Measurements from ENCODE around the gene CRYAB.
A peak's percentile ranks its signal among the peaks of the same experiment; 100 is the strongest.
"Not testable (repeated sequence)": the region's sequence is repeated elsewhere in the genome, so short reads cannot be mapped to it uniquely, and the experiment has no call there.

CRYAB gene

DNA sequence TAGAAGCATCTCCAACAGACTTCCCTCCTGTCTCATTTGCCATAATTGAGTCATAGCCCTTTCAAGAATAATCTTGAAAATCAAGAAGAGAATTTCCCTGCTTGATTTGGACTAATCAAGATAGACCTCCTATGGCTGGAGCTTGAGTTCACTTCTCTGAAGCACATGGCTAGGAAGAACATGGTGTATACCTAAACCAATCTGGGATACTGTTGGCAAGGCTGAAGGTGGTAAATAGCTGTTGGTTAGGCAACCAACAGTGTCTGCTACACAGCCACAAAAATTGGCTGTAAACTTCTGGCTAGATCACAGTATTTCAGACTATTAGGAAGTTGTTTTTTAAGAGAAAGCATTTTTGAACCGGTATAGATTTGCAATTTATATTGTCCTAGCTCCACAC lies 4.9 kb downstream of the CRYAB start:
- peaks cover 3% of the 10 kb centered on the region for H3K4me1 ChIP-seq (ENCODE audit: control insufficient read depth, insufficient read depth, low read length)
- H3K9ac ChIP-seq (ENCODE audit: low read depth, low read length): no peak overlapping the region
- H3K27ac ChIP-seq (ENCODE audit: low read depth, low read length): no peak overlapping the region
- no peaks in the 10 kb centered on the region for H3K9me3 ChIP-seq (ENCODE audit: control insufficient read depth, insufficient read depth, low read length)
- no peak overlapping the region for H3K4me3 ChIP-seq (ENCODE audit: low read depth, low read length)
- H3K36me3 ChIP-seq (ENCODE audit: control insufficient read depth, insufficient read depth, low read length): no peaks in the 10 kb centered on the region
- no peaks in the 10 kb centered on the region for H3K27me3 ChIP-seq (ENCODE audit: control insufficient read depth, insufficient read depth, low read length)

- H3K9me3 ChIP-seq (ENCODE audit: control insufficient read depth, insufficient read depth, low read length): no peaks in the 10 kb centered on the region
- H3K4me1 ChIP-seq (ENCODE audit: control insufficient read depth, insufficient read depth, low read length): no peaks in the 10 kb centered on the region
- no peak overlapping the region for H3K4me3 ChIP-seq (ENCODE audit: low read depth, low read length)
- H3K27ac ChIP-seq (ENCODE audit: low read depth, low read length): no peak overlapping the region
- no peaks in the 10 kb centered on the region for H3K27me3 ChIP-seq (ENCODE audit: control insufficient read depth, insufficient read depth, low read length)
- H3K36me3 ChIP-seq (ENCODE audit: control insufficient read depth, insufficient read depth, low read length): no peaks in the 10 kb centered on the region
- no peak overlapping the region for H3K9ac ChIP-seq (ENCODE audit: low read depth, low read length)
Measured at GRCh38 chr11:111905411-111905810, 6.2 kb downstream of the CRYAB start.

DNA sequence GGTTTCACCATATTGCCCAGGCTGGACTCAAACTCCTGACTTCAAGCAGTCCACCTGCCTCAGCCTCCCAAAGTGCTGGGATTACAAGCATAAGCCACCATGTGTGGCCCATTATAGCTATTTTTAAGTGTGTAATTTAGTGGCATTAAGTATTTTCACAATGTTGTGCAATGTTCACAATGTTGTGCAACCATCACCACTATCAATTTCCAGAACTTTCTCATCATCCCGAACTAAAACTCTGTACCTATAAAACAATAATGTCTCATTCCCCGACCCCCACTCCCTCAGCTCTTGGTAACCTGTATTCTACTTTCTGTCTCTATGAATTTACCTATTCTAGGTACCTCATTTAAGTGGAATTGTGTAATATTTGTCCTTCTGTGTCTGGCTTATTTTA lies 24.7 kb downstream of the CRYAB start:
- no peak overlapping the region for H3K27ac ChIP-seq (ENCODE audit: low read depth, low read length)
- no peaks in the 10 kb centered on the region for H3K27me3 ChIP-seq (ENCODE audit: control insufficient read depth, insufficient read depth, low read length)
- no peaks in the 10 kb centered on the region for H3K4me1 ChIP-seq (ENCODE audit: control insufficient read depth, insufficient read depth, low read length)
- H3K4me3 ChIP-seq (ENCODE audit: low read depth, low read length): no peak overlapping the region
- H3K9me3 ChIP-seq (ENCODE audit: control insufficient read depth, insufficient read depth, low read length): no peaks in the 10 kb centered on the region
- H3K9ac ChIP-seq (ENCODE audit: low read depth, low read length): no peak overlapping the region
- no peaks in the 10 kb centered on the region for H3K36me3 ChIP-seq (ENCODE audit: control insufficient read depth, insufficient read depth, low read length)

DNA sequence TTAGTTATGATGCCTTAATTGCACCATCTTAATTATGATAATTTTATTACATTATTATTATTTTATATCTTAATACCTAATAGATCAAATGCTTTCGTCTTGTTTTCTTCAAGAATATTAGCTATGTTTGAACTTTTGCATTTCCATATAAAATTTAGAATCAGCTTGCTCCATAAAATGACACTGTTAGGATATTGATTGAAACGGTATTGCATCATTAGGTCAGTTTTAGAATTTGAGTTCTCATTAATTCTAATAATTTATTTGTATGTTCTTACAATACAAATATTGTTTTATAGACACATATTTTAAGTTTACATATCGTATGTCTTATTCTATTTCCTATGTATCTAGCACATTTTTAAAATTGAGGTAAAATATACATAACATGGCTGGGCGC lies 25.5 kb downstream of the CRYAB start:
- no peaks in the 10 kb centered on the region for H3K9me3 ChIP-seq (ENCODE audit: control insufficient read depth, insufficient read depth, low read length)
- H3K4me3 ChIP-seq (ENCODE audit: low read depth, low read length): no peak overlapping the region
- no peak overlapping the region for H3K9ac ChIP-seq (ENCODE audit: low read depth, low read length)
- H3K27ac ChIP-seq (ENCODE audit: low read depth, low read length): no peak overlapping the region
- no peaks in the 10 kb centered on the region for H3K4me1 ChIP-seq (ENCODE audit: control insufficient read depth, insufficient read depth, low read length)
- no peaks in the 10 kb centered on the region for H3K27me3 ChIP-seq (ENCODE audit: control insufficient read depth, insufficient read depth, low read length)
- no peaks in the 10 kb centered on the region for H3K36me3 ChIP-seq (ENCODE audit: control insufficient read depth, insufficient read depth, low read length)

DNA sequence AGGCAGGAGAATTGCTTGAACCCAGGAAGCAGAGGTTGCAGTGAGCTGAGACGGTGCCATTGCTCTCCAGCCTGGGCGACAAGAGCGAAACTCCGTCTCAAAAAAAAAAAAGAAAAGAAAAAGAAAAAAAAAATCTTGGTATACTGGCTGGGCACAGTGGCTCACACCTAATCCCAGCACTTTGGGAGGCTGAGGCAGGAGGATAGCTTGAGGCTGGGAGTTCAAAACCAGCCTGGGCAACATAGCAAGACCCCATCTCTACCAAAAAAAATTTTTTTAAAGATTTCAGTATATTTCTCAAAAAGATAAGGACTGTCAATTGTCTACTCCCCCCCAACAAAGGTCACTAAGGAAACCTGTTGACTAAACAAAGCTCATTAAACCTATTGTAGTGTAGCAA lies 26.5 kb downstream of the CRYAB start:
- H3K9ac ChIP-seq (ENCODE audit: low read depth, low read length); H3K27me3 ChIP-seq (ENCODE audit: control insufficient read depth, insufficient read depth, low read length); H3K9me3 ChIP-seq (ENCODE audit: control insufficient read depth, insufficient read depth, low read length); H3K27ac ChIP-seq (ENCODE audit: low read depth, low read length); H3K4me1 ChIP-seq (ENCODE audit: control insufficient read depth, insufficient read depth, low read length); H3K4me3 ChIP-seq (ENCODE audit: low read depth, low read length); H3K36me3 ChIP-seq (ENCODE audit: control insufficient read depth, insufficient read depth, low read length): not testable (repeated sequence)

DNA sequence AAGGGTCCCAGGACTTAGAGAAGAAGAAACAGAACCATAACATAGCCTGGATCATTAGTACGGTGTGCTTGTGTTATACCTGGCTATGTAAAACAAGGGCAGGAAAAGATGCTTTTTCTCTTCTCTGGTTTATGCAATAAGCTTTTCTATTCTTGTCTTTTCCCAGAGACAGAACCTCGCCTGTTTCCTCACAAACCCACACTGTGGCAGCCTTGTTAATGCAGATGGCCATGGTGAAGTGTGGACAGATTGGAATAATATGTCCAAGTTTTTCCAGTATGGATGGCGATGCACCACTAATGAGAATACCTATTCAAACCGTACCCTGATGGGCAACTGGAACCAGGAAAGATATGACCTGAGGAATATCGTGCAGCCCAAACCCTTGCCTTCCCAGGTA lies 29.4 kb downstream of the CRYAB start:
- H3K4me3 ChIP-seq (ENCODE audit: low read depth, low read length): no peak overlapping the region
- 0 out of 2 replicates have a peak, but pooled peaks cover 7% of the 10 kb centered on the region for H3K4me1 ChIP-seq (ENCODE audit: control insufficient read depth, insufficient read depth, low read length)
- no peaks in the 10 kb centered on the region for H3K36me3 ChIP-seq (ENCODE audit: control insufficient read depth, insufficient read depth, low read length)
- no peaks in the 10 kb centered on the region for H3K9me3 ChIP-seq (ENCODE audit: control insufficient read depth, insufficient read depth, low read length)
- H3K9ac ChIP-seq (ENCODE audit: low read depth, low read length): no peak overlapping the region
- no peak overlapping the region for H3K27ac ChIP-seq (ENCODE audit: low read depth, low read length)
- H3K27me3 ChIP-seq (ENCODE audit: control insufficient read depth, insufficient read depth, low read length): no peaks in the 10 kb centered on the region

GRCh38 chr11:111879637-111879960 lies 32.0 kb downstream of the CRYAB start:
- Histone ChIP-seq H3K27me3 (ENCODE audit: control insufficient read depth, insufficient read depth, low read length) (no peaks in the 10 kb centered on the region), H3K9ac (ENCODE audit: low read depth, low read length) (peak overlapping the region; percentile 90), H3K9me3 (ENCODE audit: control insufficient read depth, insufficient read depth, low read length) (no peaks in the 10 kb centered on the region), H3K27ac (ENCODE audit: low read depth, low read length) (peak overlapping the region; percentile 96), H3K4me1 (ENCODE audit: control insufficient read depth, insufficient read depth, low read length) (0 out of 2 replicates have a peak, but pooled peaks cover 7% of the 10 kb centered on the region), H3K4me3 (ENCODE audit: low read depth, low read length) (peak overlapping the region; percentile 93), H3K36me3 (ENCODE audit: control insufficient read depth, insufficient read depth, low read length) (peaks cover 4% of the 10 kb centered on the region; the same call in 1 of the 2 replicates)

- H3K36me3 ChIP-seq (ENCODE audit: control insufficient read depth, insufficient read depth, low read length): peaks cover 4% of the 10 kb centered on the region; the same call in 1 of the 2 replicates
- H3K4me3 ChIP-seq (ENCODE audit: low read depth, low read length): peak within 1 kb of the TSS; percentile 93
- no peaks in the 10 kb centered on the region for H3K27me3 ChIP-seq (ENCODE audit: control insufficient read depth, insufficient read depth, low read length)
- H3K9me3 ChIP-seq (ENCODE audit: control insufficient read depth, insufficient read depth, low read length): no peaks in the 10 kb centered on the region
- H3K27ac ChIP-seq (ENCODE audit: low read depth, low read length): peak within 1 kb of the TSS; percentile 96
- peak within 1 kb of the TSS; percentile 90 for H3K9ac ChIP-seq (ENCODE audit: low read depth, low read length)
- 0 out of 2 replicates have a peak, but pooled peaks cover 7% of the 10 kb centered on the region for H3K4me1 ChIP-seq (ENCODE audit: control insufficient read depth, insufficient read depth, low read length)
Measured at GRCh38 chr11:111878849-111879636, 32.5 kb downstream of the CRYAB start, which contains the start of the genes CFAP68 and FDXACB1. CFAP68 (plus strand) TSS chr11:111879541; CDS start chr11:111879561, 20 bp downstream. FDXACB1 (minus strand) TSS chr11:111879165; CDS start chr11:111879132, 33 bp downstream.

- no peaks in the 10 kb centered on the region for H3K9me3 ChIP-seq (ENCODE audit: control insufficient read depth, insufficient read depth, low read length)
- H3K9ac ChIP-seq (ENCODE audit: low read depth, low read length): peak overlapping the region; percentile 74
- H3K27ac ChIP-seq (ENCODE audit: low read depth, low read length): peak overlapping the region; percentile 96
- H3K4me1 ChIP-seq (ENCODE audit: control insufficient read depth, insufficient read depth, low read length): 0 out of 2 replicates have a peak, but pooled peaks cover 7% of the 10 kb centered on the region
- peak overlapping the region; percentile 93 for H3K4me3 ChIP-seq (ENCODE audit: low read depth, low read length)
- no peaks in the 10 kb centered on the region for H3K27me3 ChIP-seq (ENCODE audit: control insufficient read depth, insufficient read depth, low read length)
- peaks cover 4% of the 10 kb centered on the region; the same call in 1 of the 2 replicates for H3K36me3 ChIP-seq (ENCODE audit: control insufficient read depth, insufficient read depth, low read length)
Measured at GRCh38 chr11:111878385-111878848, 33.2 kb downstream of the CRYAB start.

DNA sequence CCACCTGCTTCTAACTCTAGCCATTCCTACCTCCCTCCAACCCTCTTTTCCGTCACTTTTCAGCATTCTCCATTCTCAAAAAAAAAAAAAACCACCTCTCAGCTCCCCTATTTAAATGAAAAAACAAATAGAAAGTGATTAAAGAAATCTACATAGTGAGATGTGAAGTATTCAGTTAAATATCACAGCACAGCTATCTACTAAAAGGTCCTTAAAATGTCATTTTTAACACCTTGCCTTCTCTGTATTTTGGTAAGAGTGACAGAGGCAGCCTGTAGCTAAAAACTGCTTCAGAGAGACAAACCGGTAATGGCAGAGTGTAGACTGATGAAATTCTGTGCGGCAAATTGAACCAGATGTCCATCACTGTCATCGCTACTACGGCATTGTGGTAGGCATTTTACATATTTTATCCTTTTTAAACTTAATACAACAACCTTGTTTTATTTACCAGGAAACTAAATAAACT lies 39.8 kb downstream of the CRYAB start:
- H3K27ac ChIP-seq (ENCODE audit: low read depth, low read length): no peak overlapping the region
- no peaks in the 10 kb centered on the region for H3K27me3 ChIP-seq (ENCODE audit: control insufficient read depth, insufficient read depth, low read length)
- H3K4me1 ChIP-seq (ENCODE audit: control insufficient read depth, insufficient read depth, low read length): no peaks in the 10 kb centered on the region
- peak overlapping the region; percentile 38; the same call in 1 of the 2 replicates for H3K9ac ChIP-seq (ENCODE audit: low read depth, low read length)
- H3K9me3 ChIP-seq (ENCODE audit: control insufficient read depth, insufficient read depth, low read length): no peaks in the 10 kb centered on the region
- H3K36me3 ChIP-seq (ENCODE audit: control insufficient read depth, insufficient read depth, low read length): peaks cover 14% of the 10 kb centered on the region
- H3K4me3 ChIP-seq (ENCODE audit: low read depth, low read length): peak overlapping the region; percentile 79
